Endometrium (tissue), 2 donors: ENCODE data around the gene ZNF322.
A peak's percentile ranks its signal among the peaks of the same experiment; 100 is the strongest.

ENCODE experiments used
- FAIRE-seq: peaks from 2 replicates; lab custom pipeline; 2012; peaks lifted over from hg19 to GRCh38; lab: Jason Lieb, UNC
- donor health status: control.
- donor health status: control.

The ZNF322 gene

DNA sequence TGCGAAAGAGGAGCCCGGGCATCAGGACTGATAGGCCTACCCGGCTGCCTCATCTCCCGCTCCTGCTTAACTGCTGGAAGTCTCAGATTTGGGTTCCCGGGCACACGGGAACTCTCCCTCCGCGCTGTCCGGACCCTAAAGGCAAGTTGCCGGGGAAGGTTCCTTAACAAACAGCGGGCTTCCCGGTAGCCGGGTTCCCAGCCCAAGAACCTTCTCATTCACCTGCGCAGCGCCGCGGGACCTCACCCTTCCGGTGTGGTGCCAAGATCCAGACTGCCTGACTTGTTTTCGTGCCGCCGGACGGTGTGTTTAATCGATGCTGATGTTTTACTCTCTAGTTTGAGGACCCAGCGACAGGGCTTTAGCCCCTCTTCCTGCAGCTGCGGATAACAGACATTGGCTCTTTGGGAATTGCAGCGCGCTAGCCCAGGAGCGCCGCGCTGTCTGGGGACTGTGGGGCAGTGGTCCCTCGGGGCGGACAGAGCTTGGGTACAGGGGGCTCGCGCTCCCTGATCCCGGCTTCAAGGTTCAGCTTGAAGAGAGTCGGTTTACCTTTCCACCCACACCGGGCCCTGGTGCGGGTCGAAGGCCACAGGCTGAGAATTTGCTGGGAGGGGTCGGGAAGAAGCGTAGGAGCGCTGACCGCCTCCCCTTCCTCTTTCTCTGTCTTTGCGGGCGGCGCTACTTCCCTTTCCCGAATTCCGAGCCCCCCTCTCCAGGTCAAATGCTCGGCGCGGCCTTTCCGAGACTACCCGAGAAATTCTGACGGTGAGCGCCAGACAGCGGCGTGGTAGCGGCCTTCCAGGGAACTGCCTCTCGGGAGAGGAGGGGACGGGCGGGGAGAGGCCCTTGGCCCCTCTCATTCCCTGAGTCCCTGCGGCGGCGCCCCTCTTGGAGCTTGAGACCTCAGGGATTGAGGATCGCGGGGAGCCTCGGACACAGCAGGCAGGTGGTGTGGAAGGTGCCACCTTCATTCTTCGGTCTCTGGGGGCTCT is 45.6 kb downstream of the ZNF322 start:
- FAIRE-seq = no peak

DNA sequence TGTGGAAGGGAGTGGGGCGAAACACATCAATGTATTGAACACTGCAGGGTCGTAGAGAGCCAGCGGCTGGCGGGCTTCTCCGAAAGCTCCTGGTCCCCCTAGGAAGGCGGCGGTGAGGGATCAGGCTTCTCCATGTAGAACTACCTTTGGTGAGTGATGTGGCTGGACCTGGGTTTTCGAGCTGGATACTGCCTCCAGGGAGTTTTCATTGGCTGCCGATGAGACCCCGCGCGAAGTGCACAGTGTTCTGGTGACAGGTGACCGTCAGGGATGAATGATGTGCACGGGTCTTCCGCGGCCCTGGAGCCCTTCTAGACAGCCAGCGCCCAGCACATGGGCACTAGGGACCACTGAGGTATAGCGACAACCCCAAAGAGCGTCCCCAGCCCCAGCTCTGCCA is 46.3 kb downstream of the ZNF322 start:
- FAIRE-seq = no peak

DNA sequence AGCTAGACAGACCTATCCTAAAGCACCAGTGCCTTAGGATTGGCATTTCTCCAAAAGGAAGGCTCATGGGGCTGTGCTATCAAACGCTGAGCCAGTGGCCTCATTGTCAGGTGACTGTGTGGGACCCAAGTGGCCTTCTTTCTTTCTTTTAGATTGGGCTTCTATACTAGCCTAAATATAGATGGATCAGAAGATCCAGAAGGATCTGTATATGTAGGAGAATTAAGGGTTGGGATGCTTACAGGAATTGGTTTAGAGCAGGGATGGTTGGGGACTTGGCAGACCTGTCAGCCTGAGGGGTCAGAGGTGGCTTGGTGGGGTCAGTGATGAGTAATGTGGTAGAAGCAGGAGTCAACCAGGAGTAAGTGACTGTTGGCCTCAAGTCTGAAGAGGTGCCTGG is 47.9 kb downstream of the ZNF322 start:
- no peak for FAIRE-seq

DNA sequence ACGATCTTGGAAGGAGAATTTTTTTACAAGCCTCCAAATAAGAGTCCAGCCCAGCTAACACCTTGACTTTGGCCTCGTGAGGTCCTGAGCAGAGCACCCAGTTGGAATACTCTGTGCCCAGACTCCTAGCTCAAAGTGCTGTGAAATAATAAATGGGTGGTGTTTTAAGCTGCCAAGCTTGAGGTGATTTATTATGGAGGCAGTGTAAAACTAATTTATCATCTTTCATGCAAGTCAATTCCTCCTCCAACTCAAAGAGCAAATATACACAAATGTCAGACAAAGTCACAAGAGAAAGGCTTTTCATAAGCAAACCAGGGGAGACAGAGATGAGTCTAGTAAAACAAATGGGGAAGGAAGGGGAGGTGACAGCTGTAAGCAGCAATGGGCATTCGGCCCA is 50.1 kb downstream of the ZNF322 start:
- FAIRE-seq = no peak

DNA sequence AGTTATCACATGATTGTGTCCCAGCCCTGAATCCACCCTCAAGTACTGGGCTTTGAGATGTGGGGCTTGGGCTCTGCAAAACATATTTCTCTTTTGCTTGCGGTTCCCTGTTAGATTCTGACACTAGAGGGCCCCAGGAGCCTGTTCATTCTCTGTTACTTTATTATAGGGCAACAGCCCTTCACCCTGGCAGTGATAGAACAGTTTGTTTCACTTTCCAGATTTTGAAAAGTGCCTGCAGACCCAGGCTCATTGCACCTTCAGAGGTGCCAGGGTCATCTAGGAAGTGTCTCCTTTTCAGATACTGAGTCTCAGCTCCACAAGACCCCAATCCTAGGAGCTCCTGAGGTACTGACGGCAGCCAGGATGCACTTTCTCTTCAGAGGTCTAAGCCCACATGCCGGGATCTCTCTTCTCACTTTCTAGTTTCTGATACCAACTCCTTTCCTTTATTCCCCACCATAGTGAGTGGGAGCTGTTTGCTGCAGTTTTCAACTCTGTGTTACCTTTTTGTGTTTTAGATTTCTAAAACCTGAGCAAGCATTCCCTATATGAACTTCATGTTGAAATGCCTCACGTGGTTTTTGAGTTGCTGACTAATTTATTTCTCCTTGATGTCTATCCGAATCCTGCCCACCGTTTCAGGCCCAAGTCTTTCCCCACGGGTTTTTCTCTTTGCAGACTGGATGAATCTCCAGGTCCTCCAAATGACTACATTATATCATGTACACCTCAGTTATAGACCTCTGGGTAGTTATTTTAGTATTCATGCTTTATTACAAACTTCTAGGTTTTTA is 51.9 kb downstream of the ZNF322 start:
- peak; percentile 35 for FAIRE-seq

DNA sequence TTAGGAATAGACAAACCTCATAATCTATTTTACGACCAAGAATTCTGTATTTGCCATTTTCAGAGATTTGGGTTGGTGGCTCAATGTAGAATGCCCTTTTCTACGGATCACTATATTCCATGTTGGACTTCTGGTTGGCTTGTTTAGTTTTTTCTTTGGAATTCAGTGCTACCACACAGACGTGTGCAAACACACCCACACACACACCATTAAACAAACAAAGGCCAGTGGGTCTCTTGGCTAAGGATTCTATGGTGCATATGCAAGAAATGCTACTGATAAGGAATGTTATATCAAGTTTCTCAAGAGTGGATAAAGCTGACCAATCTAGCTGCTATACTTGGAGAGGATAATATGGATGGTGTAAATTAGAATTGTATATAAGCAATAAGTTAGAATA is 54.7 kb downstream of the ZNF322 start:
- FAIRE-seq = no peak

DNA sequence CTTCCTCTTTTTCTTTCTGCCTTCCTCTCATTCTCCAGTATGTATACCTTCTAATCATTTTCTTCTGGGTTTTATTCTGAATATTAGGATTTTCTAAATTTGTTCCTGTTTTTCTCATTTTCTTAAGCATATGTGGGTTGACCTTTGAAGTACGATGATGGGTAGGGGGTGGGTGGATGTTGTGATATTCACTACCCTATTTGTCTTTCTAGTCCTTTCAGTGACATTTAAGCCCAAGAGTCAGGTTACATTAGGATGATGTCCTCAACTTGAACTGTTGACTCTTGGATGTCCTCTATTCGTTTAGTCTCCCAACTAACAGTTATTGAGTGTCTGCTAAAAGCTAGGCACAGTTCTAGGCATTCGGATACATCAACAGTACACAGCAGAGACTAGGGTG is 55.5 kb downstream of the ZNF322 start:
- no peak for FAIRE-seq

DNA sequence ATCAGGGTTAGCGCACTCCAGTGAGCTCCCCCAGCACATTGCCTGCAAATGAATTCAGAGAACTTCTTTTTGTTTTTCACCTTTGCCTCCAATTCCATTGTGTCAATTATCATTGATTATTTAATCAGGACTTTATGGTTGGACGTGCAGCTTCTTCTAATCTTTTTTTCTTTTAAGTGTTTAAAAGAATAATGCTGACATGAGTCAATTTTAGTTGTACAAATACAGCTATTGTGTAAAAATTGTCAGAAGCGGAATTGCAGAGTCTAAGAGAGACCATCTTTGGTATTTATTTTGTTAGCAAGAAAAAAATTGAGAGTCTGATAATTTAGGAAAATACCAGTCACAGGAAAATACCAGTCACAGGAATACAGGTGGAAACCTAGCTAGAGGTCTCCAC is 57.3 kb downstream of the ZNF322 start:
- no peak for FAIRE-seq

DNA sequence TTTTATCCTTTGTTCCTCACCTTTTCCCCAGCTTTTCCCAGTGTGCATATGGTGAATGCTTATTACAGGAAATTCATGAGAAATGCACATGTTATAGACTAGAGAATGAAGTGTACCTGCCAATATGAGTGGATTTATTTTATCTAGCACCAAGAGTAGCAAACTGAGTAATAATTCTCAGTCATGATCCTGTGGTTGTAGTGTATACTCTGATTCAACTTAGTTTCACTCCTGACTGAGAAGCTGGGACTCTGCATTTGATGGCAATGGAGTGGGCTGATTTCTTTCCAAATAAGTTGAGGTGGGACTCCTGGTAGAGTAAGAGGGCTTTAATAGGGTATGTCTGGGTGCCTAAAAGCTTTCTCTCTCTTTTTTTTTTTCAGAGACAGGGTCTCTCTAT is 58.8 kb downstream of the ZNF322 start:
- no peak for FAIRE-seq

DNA sequence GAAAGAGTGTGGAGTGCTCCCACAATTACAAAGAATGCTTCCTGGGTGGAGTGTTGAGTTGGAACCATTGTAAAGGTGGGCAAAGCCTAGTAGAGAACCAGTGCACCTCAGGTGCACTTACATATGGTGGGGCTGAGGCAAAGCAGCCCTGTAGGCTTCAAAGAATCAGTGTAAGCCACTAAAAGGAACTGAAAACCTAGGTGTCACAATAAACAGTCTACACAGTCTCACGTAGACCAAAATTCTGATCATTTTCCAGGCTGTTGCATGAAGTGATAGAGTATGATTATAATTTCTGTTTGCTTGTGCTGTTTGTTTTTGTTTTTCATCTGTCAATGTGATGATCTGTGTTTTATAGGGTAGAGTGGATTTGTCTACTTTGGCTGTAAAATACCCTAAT is 60.0 kb downstream of the ZNF322 start:
- no peak for FAIRE-seq

DNA sequence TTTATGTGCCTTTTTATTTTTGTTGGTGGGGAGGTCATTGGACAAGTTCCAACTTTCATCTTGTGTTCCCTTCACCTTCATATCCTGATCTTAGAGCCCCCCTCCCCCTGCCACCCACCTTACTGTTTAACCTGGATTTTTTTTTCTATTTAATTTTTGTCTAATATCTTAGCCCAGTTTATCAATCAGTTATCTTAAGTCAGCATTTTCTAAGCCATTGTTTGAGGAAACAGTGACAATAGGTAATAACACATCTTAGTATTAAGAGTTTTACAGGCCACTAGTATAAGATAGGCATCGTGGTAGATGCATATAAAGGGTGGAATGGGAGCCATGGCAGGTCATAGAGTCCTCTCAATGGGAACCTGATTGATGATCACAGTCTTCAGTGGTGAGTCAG is 60.4 kb downstream of the ZNF322 start:
- no peak for FAIRE-seq

DNA sequence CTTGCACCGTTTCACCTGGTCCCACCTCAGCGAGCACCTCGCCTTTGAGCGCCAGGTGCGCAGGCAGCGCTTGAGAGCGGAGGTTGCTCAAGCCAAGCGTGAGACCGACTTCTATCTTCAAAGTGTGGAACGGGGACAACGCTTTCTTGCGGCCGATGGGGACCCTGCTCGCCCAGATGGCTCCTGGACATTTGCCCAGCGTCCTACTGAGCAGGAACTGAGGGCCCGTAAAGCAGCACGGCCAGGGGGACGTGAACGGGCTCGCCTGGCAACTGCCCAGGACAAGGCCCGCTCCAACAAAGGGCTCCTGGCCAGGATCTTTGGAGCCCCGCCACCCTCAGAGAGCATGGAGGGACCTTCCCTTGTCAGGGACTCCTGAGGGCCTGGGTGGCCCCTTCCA is 61.3 kb downstream of the ZNF322 start:
- no peak for FAIRE-seq

DNA sequence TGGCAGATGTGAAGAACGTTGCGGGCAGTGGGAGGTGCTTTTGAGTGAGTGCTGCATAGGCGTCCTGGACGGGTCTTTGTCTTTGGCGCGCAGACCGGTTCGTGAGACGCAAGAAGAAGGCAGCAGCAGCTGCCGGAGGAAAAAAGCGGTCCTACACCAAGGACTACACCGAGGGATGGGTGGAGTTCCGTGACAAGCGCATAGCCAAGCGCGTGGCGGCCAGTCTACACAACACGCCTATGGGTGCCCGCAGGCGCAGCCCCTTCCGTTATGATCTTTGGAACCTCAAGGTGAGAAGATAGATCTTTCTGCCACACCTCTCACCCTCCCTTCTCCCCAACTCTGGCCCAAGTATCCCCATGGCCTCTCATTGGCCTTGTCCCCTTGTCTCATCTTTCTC is 61.7 kb downstream of the ZNF322 start:
- FAIRE-seq = no peak

DNA sequence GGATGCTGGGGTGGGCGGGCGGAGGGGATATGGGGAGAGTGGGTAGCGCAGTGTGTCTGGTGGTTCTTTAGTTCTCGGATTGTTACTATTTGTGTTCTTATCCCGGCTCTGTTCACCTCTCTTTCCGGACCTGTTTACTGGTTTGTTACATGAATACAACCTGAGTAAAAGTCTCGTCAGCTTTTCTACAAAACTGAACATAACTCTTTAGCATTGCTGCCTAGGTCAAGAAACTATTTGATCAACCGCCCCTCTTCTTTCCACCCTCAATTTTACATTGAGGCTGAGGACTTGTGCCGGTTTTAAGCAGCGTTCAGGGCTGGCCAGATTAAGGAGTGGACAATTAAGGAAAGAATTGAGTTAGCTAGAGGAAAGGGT is 62.2 kb downstream of the ZNF322 start:
- FAIRE-seq = no peak

DNA sequence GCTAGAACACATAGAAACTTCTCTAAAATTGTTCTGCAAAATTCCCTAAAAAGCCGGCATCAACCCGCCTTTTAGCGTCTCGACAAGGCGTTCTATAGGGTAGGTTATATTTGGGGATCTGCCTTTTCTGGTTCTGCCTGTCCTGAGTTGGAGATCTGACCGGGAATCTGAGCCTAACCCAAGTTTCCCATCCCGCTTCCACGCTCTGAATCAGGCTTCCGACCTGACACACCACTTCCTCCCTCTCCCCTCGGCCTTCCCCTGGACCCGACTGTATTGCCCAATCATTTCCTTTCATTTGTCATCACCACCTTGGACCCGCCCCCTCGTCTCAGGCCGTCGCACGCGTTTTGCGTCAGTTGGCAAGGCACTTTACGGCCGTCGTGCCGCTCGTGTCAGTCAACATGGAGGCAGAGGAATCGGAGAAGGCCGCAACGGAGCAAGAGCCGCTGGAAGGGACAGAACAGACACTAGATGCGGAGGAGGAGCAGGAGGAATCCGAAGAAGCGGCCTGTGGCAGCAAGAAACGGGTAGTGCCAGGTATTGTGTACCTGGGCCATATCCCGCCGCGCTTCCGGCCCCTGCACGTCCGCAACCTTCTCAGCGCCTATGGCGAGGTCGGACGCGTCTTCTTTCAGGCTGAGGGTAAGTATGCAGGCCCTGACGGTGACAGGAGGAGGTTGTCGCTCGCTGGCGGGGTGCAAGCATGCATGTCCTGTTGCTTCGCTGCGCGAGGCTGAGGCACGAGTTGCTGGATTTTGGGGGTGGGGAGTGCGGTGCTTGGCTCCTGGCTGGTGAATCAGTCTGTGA is 62.8 kb downstream of the ZNF322 start, which contains the start of gene ABT1:
Gene ABT1, plus strand, starts transcription at position 375 of the 810 bp plus-strand sequence. Its CDS starts 30 bp downstream, at position 405.
- FAIRE-seq = peak; percentile 95

DNA sequence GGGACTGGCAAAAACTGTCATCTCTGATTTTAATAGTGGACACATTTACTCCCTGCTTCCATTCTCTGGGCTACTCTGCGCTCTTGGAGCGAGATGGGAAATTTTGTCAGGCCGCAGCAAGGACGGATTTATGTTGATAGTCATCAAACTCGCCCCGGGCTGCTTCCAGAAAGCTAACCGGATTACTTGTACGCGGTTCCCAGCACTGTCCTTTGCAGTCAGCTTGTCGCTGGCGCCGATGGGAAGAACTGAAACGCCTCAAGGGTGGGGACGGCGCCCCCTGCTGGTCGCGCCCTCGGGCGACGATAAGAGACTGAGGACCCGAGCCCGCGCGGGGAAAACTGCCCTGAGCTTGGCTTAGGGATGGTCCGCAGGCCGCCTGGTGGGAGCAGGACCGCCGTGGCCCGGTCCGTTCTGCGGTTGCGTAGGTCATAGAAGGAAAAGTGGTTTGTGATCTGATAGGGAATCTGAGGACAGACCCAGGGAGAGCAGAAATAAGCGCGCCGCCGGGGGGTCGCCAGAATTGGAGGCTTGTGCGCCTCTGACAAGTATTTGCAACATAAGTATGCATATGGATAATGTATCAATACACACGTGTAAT is 63.8 kb downstream of the ZNF322 start:
- no peak for FAIRE-seq

DNA sequence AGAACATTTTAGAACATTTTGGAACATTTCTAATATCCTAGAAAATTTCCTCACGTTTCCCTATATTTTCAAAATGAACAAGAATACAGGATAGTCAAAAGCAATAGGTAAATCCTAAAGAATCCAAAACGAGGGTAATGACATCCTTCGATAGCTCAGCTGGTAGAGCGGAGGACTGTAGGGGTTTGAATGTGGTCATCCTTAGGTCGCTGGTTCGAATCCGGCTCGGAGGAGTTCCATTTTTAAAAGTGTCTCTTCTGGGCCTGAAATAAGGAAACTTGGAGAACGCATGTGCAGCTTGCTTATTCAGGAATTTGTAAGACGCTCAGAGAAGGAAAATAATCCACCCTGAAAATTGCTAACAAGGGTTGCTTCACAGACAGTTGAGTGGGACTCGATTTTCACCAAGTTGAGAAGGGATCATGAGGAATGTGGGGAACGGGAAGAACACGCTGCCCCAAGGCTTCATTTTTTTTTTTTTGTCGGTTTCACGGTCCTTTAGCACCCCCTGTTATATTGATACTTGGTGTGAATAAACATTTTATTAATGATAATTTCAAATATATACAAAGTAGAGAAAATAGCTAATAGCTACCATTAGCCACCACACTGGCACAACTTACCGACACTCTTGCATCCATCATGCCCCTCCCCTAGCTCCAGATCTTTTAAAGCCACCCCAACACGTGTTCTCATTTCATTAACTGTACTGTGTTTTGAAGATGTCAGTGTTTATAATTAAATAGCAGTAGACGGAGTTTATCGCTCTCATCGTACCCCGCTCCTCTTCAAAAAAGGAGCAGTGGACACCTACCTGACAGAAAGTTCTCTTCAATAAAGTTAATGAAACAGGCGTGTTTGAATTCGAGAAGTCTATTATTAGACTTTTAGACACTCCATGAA is 64.6 kb downstream of the ZNF322 start:
- no peak for FAIRE-seq

DNA sequence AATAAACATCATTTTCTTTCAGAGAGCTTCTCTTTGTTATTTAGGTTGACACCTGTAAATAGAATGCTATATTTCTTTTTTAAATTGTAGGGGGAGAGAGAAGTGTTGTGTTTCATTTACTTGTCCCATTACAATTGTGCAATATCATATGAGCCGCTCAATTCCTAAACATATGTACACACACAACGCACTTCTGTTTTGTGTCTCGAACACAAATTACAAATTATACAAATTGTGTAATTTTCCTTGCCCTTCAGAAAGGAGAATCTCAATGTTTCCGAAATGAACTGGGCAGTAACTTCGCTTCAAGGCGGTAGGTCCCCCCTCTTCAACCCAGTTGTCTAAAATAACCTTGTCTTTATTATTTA is 65.4 kb downstream of the ZNF322 start:
- FAIRE-seq = no peak

DNA sequence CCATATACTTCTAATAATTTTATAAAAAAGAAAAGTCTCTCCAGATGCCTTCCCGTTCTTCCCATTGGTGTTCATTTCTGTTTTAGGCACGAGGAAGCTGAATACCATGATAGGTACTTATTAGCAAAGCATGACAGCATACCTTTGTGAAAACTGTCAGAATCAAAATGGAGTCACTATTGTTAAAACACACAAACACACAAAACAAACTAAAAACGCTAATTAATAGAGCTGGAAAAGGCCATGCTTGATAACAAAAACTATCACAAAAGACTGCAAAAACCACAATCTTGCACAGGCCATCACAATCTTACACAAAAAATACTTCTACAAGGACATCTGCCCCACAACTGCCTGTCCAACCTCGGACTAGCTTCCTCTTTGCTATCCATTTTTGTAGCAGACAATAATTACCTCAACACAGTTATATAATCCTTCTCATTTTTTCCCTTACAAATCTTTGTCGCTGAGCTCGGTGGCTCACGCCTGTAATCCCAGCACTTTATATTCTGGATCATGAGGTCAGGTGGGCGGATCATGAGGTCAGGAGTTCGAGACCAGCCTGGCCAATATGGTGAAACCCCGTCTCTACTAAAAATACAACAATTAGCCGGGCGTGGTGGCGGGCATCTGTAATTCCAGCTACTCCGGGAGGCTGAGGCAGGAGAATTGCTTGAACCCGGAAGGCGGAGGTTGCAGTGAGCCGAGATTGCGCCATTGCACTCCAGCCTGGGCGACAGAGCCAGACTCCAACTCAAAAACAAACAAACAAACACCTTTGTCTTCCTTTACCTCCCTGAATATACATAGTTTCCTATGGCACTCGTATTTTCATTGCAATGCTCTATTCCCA is 66.0 kb downstream of the ZNF322 start:
- FAIRE-seq = no peak

DNA sequence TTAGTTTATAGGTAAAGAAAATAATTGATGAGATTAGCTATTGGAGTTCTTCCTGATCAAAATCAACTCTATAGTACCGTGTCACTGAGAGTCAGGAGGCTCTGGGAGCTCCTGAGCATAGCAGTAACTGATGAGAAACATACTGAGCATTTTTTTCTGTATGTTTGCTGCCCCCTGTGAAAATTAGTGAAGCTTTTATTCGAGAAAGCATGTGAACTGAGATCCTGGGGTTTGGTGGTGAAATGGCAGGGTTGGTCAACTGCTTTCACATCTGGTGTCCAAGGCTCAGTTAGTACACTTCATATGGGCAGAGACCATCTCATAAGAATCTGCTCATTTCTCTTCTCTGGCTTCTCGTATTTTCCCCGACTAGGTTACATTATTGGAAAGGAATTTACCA is 66.9 kb downstream of the ZNF322 start:
- no peak for FAIRE-seq
